HG03439 (cell line): ENCODE data around the gene TSSC4.

Source experiments
- ATAC-seq: cut with Tn5 transposase; IDR thresholded peaks from one replicate; pipeline ENCODE4 v1.9.1; 2021; ENCODE audit warnings: mild to moderate bottlenecking, moderate library complexity; ENCODE audit not compliant: unreplicated experiment

Gene TSSC4

DNA sequence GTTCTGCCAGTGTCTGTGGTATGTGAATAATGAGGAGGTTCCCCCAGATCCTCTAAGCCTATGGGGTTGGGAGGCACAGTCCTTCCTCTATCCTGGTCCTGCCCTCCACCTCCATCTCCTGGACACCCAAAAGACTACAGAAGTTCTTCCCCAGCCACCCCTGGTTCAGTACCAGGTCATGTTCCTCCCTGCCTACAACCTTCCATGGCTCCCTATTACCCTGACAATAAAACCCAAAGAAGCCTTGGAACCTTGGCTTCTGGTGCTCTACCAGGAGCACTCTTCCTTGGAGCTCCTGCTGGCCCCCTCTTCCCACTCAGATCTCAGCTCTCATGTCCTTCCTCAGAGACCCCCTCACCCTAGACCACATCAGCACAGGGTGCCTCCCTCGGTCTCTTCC lies 30.8 kb downstream of the TSSC4 start:
- ATAC-seq, result no peak

DNA sequence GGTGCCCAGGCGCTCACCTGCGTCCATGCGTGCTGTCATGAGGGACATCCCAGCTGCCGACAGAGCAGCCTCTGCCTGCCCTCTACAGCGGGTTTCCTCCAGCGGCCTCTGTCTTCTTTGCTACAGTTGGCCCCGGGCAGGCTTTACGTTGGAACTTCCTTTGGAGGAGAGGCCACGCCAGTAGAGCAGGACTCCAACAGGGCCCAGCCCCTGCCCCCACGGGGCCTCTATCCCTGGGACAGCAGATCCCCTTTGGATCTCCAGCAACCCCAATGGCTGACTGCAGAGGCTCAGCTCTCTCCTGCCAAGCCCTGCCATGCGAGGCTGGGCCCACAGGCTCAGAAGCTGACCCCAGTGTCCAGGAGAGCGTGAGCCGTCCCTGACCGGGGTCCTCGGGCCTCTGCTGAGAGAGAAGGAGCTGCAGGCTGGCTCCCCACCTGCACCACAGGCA lies 31.6 kb downstream of the TSSC4 start:
- ATAC-seq, result no peak

DNA sequence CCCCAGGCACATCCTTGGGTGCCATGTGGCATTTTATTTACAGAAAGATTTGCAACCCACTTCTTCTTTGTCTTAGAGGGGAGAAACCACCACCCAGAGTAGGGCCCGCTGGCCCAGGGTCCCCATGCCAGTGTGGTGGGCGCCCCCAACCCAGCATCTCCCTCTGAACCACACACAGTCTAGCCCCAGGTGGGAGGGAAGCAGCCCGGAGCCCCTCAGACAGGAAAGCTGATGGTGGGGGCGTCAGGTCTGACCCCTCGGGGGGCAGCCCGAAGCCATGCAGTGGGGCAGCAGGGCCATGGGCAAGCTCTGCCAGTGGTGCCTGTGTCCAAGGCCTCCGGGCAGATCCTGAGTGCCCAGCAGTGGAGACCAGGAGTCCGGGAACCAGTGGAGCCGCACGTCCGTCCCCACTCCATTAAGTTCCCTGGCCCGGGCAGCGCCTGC lies 32.1 kb downstream of the TSSC4 start:
- ATAC-seq, result no peak

DNA sequence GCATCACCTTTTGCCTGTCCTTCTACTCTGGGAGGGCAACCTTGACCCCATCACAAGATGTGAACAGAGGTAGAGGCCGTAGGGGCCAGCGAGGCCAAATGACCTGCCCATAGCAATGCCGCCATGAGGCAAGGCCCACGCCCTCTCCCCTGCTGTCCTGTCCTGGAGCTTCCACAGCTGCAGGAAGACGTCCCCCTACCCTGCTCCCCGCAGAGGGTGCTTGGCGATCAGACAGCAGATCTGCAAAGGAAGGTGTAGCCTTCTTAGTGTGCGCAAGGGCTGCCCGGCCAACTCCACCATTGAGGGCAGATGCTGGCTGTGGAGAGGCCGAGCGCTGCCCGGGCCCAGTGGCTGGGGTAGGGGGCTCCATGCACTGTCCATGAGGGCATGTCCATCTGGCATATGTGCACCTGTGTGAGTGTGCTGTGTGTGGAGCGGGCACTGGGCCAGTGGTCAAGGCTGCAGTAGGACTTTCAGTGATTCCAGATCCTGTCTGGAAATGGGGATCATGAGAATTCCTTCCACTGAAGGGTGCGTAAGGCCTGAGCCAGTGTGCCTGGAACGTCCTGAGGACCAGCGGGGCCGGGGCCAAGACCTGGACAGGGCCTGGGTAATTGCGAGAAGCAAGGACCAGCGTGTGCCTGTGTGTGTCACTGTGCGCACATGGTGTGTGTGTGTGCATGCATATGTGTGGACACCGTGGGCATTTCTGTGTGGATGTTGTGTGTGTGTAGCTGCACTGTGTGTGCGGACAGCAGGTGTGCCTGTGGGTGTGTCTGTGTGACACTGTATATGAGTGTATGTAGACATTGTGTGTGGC lies 32.8 kb downstream of the TSSC4 start:
- no peak for ATAC-seq

DNA sequence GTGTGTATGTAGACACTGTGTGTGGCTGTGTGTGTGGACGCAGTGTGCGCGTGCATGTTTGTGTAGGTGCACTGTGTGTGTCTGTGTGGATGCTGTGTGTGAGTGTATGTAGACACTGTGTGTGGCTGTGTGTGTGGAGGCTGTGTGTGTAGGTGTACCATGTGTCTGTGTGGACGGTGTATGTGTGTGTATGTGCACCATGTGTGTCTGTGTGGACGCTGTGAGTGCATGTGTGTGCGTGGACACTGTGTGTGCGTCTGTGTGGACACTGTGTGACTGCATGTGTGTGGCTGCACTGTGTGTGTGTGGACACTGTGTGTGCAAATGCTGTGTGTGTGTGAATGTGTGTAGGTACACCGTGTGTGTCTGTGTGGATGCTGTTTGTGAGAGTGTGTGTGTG lies 33.5 kb downstream of the TSSC4 start:
- no peak for ATAC-seq

DNA sequence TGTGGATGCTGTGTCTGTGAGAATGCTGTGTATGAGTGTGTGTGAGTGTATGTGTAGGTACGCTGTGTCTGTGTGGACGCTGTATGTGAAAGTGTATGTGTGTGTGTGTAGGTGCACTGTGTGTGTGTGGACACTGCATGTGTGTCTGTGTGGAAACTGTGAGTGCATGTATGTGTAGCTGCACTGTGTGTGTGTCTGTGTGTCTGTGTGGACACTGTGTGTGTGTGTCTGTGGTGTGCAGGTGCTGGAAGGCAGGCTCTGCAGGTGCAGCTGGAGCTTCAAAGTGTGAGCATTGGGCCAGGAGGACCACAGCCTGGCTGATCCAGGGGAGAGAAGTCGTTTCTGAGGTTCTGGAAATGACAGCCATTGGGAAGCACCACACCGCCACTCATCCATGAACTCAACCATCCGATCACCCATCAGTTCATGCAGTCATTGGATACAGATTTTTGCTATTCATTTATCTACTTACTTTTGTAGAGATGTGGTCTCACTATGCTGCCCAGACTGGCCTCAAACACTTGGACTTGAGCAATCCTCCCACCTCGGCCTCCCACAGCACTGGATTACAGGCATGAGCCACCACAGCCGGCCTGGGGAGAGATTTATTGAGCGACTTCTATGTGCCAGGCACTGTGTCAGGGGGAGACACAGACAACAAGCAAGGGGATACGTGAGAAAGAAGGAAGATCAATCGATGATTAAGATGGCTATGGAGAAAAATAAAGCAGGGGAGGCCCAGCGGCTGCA lies 34.1 kb downstream of the TSSC4 start:
- no peak for ATAC-seq

DNA sequence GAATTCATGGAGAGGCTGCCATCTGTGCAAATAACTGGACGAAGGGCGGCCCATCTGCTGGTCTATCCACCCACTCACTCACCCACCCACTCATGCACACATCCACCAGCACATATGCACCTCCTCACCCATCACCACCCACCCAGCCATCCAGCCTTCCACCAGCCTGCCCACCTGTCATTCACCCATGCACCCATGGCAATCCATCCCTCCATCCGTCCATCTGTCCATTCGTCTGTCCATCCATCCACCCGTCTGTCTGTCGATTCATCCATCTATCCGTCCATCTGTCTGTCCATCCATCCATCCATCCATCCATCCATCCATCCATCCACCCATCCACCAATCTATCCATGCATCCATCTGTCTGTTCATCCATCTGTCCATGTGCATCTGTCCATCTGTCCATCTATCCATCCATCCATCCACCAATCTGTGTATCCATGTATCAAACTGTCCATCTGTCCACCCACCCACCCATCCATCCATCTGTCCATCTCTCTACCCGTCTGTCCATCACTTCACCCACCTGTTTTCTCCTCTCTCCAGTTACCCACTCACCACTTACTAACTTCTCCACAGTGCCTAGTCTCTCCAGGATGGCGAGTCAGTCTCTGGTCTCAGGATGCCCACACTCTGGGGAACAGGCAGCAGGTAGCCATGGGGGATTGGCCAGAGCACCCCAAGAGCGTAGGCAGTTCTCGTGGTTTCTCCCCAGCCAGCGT lies 34.9 kb downstream of the TSSC4 start:
- ATAC-seq, result no peak

DNA sequence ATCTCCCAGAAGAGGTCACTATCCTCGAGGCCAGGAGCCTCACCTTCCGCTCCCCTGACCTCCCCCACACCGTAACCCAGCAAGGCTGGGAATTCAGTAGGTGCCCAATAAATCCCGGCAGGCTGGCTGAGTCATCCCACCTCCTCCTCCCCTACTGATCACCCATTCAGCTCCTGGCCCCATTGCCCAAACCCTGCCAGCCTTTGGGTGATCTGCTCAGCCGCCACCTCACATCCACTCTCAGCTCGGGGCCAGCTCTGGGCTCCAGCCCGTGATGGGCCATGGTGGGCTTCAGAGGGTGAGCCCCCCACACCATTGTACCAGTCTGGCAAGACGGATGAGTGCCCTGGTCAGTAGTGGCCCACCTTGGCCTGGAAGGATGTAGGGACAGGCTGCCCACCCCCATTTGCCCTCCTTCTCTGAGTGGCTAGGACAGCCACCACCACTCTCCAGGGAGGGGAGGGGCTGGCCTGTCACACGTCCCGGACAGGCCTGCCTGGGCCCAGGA lies 35.5 kb downstream of the TSSC4 start:
- no peak for ATAC-seq

DNA sequence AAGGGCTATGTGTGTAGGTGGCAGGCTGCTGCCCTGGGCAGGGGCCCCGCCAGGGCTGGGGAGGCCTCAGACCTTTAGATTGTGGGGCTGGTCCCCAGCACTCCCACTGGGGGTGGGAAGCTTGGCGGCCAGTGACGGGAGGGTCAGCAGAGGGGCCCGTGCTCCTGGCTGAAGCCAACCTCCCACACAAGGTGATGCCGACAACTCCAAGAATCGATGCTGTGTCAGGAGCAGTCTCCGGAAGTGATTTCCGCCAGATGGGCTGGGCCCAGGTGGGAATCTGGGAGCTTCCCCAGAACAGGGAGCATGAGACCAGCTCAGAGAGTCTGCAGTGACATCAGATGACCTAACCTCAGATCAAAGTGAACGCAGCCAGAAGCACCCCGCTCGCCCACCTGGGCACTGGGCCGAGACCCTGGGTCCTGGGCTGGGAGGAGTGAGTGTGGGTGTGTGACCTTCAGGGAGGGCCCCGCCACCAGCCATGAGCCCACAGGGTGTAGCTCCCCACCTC lies 36.0 kb downstream of the TSSC4 start:
- ATAC-seq, result no peak

DNA sequence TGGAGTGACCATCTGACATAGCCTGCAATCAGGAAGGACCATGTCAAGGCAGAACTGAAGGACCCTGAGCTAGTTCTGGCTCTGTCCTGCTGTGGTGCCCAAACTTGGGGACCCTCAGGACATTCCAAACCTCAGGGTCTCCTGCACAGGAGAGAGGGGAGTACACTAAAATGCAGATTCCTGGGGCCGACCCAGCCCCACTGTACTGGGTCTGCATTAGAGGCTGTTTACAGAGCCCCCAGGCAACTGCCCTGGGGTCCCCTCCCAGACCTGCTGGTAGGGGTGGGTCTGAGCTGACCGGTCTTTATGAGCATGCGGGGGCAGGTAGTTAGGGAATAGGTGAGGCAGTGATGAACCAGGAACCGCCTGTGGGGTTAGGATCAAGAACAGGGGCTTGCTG lies 37.0 kb downstream of the TSSC4 start:
- ATAC-seq, result no peak

DNA sequence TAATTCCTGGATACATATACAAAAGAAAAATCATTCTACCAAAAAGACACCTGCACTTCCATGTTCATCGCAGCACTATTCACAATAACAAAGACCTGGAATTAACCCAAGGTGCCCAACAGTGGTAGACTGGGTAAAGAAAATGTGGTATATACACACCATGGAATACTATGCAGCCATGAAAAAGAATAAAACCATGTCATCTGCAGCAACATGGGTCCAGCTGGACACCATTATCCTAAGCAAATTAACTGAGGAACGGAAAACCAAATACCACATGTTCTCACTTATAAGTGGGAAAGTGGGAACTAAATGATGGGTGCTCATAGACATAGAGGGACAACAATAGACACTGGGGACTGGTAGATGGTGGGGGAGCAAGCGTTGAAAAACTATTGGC lies 39.3 kb downstream of the TSSC4 start:
- no peak for ATAC-seq

DNA sequence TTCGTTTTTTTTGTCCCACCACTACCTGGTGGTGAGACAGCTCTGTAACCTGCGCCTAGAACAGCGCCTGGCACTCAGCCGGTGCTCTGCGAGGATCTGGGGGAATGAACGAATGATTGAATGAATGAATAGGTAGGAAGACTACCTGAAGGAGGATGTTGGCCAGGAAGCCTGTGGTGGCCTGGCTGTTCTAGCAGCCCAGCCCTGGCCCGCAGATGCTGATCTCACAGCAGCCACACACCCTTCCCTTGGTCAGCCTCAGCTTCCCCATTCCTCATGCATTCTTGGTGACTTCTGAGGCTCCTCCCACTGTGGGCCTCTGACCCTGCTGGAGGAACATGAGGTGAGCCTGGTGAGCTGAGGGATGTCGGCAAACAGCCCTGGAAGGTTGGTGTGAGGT lies 40.1 kb downstream of the TSSC4 start:
- no peak for ATAC-seq

DNA sequence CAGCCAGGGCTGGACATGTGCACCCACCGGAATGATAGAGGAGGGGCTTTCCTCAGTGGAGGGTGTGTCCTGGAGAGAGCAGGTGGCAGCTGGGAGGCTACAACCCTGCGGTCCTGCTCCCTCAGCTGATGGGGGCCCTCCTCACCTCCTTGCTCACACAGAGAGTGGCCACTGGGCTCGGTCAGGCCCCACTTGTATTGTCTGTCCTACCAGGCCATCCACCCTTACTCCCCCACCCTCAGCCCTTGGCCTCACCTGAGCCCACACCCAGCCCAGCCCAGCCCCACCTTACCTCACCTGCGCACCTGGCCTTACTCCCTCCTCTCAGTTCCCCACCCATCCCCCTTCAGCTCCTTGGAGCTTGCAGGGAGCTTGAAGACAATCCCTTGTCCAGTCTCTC lies 40.6 kb downstream of the TSSC4 start:
- ATAC-seq, result no peak

DNA sequence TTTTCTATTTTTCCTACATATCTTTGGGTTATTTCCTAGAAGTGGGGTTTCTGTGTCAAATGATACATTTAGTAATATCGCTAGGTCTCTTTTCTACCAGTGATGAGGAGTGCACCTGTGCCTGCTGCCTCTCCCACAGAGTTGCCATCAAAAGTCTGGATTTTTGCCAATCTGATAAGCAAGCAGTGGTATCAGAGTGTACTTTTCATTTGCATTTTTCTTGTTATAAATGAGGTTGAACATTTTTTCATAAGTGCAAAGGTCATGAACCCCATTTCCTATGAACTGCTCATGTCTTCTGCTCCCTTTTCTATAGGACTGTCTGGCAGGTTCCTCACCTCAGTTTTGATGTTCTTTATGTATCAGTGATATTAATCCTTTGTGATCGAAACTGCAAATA lies 42.0 kb downstream of the TSSC4 start:
- ATAC-seq, result no peak

DNA sequence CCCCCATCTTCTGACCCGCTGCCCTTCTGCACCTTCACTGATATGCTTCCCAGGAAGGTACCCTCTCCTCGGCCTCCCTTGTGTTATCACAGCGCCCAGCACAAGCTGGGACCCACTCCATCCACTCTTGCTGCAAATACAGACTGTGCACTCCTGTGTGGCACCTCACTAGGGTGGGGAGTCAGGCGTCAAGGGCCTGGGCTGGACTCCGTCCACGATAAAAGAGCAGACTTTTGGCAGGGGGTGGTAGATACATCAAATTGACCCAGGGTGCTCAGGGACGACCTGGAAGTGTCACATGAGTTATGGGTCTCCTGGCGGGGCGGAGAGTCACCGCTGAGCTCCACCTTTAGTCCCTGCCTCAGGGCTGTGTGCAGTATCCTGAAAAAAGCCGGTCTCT lies 42.9 kb downstream of the TSSC4 start:
- ATAC-seq, result no peak

DNA sequence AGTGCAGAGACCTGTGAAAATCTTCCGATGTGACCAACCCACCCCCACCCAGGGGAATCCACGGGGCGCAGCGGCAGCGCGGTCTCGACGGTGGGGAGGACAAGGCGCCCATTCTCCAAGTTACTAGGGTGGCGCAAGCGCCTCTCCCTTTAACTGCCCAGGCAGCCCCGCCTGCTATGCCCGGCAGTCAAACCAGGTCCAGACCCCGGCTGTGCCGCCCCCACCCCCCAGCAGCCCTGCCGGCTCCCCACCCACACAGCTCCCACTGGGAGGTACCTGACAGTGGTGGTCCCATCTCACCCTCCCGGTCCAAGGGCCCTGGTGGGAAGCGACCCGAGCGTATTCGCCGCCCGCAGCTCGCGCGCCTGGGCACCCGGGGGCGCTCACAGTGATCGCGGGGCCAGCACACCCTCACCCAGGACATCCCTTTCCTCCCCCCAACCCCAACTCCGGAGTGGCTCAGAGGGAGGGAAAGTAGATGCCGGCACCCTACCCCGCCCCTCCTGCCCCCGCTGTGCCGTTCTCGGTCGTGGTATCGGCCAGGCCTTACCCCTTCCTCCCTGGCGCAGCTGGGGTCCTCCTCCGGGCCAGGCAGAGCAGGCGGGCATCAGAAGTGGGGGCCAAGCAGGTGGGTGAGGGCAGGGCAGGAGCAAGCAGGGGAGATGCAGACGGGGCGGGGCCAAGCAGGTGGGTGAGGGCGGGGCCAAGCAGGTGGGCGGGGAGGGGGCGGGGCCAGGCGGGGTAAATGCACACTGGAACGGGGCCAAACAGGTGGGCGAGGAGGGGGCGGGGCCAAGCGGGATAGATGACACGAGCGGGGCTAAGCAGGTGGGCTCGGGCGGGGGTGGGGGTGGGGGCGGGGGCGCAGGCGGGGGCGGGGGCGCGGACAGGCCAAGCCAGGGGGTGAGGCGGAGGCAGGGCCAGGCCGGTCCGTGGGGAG lies 43.6 kb downstream of the TSSC4 start, which contains the start of gene TRPM5:
TSS of gene TRPM5 (minus strand) at position 634 of the 940 bp plus-strand sequence. CDS start 21,478 bp downstream, outside the sequence.
- ATAC-seq, result no peak

DNA sequence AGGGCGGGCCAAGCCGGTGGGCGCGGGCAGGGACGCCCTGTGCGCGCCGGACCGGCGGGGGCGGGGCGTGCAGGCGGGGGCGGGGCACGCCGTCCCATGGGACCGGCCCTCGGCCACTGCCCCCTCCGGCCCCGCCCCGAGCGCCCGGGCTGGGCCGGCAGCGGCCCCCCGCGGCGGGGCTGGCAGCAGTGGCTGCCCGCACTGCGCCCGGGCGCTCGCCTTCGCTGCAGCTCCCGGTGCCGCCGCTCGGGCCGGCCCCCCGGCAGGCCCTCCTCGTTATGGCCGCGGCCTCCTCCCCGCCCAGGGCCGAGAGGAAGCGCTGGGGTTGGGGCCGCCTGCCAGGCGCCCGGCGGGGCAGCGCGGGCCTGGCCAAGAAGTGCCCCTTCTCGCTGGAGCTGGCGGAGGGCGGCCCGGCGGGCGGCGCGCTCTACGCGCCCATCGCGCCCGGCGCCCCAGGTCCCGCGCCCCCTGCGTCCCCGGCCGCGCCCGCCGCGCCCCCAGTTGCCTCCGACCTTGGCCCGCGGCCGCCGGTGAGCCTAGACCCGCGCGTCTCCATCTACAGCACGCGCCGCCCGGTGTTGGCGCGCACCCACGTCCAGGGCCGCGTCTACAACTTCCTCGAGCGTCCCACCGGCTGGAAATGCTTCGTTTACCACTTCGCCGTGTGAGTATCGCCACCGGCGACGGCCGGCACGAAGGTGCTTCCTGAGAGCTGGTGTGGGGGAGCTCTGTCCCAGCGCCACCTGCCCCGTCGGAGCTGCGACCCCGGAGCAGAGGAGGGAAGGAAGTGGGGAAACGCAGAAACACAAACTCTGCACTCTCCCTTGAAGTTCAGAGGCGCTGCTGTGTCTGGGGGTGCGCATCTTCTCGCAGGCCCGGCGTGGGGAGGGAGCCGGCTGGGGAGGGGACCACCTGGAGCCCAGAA lies 44.5 kb downstream of the TSSC4 start, which contains the start of gene KCNQ1:
TSS of gene KCNQ1 (plus strand) at position 188 of the 925 bp plus-strand sequence. CDS start at position 279, 91 bp downstream.
- ATAC-seq, result no peak

DNA sequence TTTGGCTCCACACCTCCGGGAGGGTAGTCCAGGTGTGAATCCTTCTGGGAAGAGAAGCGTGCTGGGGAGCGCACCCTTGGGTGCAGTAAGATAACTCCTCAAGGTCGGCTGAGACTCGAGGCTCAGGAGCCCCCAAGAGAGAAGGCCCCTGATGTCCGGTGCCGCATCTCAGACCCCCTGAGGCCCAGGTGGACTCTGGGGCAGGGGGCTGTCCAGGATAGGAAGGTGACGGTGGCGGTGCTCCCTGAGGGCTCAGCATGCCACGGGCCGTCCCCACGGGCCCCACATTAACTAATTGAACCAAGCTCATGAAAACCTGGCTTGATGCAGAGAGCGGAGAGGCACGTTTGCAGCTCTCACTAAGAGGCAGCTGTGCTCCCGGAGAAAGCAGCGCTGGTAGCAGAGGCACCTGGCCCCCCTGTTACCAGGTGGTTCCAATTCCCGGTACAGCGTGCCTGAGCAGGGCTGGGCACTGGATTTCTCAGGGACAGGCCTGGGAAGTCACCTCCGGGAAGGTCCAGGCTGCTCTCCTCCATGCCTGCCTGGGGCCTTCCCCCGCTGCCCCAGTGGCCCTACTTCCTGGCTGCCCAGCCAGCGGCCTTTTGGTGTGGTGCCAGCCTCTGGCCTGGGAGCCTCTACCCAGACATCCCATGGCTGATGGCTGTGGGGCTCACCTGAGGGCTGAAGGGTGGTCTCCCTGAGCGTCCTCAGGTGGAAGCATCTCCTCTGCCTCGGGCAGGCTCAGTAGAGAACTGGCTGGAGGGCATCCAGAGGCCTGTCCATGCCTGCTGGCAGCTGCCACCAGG lies 45.4 kb downstream of the TSSC4 start:
- ATAC-seq, result no peak
